CD14-positive monocyte (primary cell): ENCODE data around the gene S100B. TPM values are rescaled to one million over a fixed set of nuclear protein-coding genes. Genes with fewer than 3 reads are reported as not detected.

Source experiments
- DNase-seq, 3 donors: peaks; one replicate each; pipeline ENCODE4 v3.0.0-alpha.2; 2011 to 2022
- H2AFZ ChIP-seq: 2 replicates; pipeline ENCODE4 v1.6.0; 2012; ENCODE audit warnings: mild to moderate bottlenecking, low read depth, low read length, inconsistent platforms; ENCODE audit not compliant: insufficient read depth, poor library complexity, severe bottlenecking
- H3K27ac ChIP-seq, 2 donors: 1 replicate in 1 of 2; 2 replicates in 1 of 2; pipeline ENCODE4 v1.5.1; 2012 to 2013; ENCODE audit warnings: low read length in 2 of 2, control low read depth in 1 of 2, inconsistent platforms in 1 of 2, low read depth in 1 of 2, mild to moderate bottlenecking in 1 of 2
- H3K27me3 ChIP-seq, 2 donors: one replicate each; pipeline versions ENCODE4 v1.6.0 to v1.6.1; 2011 to 2013; ENCODE audit warnings: low read length in 2 of 2; ENCODE audit not compliant: control insufficient read depth in 2 of 2, insufficient read depth in 2 of 2
- H3K36me3 ChIP-seq, 2 donors: replicated peaks in 1 of 2; 1 replicate in 1 of 2; 2 replicates in 1 of 2; pipeline versions ENCODE4 v1.5.1 to v1.6.1; 2012 to 2013; ENCODE audit warnings: low read length in 2 of 2, control low read depth in 1 of 2, inconsistent platforms in 1 of 2, mild to moderate bottlenecking in 1 of 2; ENCODE audit not compliant: insufficient read depth in 2 of 2, control insufficient read depth in 1 of 2
- H3K4me1 ChIP-seq, 2 donors: 1 replicate in 1 of 2; 2 replicates in 1 of 2; pipeline versions ENCODE4 v1.5.1 to v1.6.1; 2012 to 2013; ENCODE audit warnings: low read length in 2 of 2, control low read depth in 1 of 2, inconsistent platforms in 1 of 2, mild to moderate bottlenecking in 1 of 2, moderate library complexity in 1 of 2; ENCODE audit not compliant: insufficient read depth in 2 of 2, control insufficient read depth in 1 of 2
- H3K4me2 ChIP-seq: replicated peaks from 2 replicates; pipeline ENCODE3; 2012; ENCODE audit warnings: low read length, moderate library complexity, mild to moderate bottlenecking; ENCODE audit not compliant: poor library complexity, severe bottlenecking; ENCODE audit errors: extremely low read depth
- H3K4me3 ChIP-seq, 3 experiments: fragments of 200-600 bp in 1 of 3; sonication (generic) in 1 of 3; replicated peaks in 1 of 3; 1 replicate in 2 of 3; 2 replicates in 1 of 3; pipeline ENCODE4 v1.5.1; 2011 to 2013; ENCODE audit warnings: low read length in 3 of 3, mild to moderate bottlenecking in 3 of 3, control low read depth in 2 of 3, low read depth in 2 of 3, inconsistent platforms in 1 of 3, moderate library complexity in 1 of 3
- H3K79me2 ChIP-seq: 2 replicates; pipeline ENCODE4 v1.6.0; 2012; ENCODE audit warnings: mild to moderate bottlenecking, control low read depth, inconsistent platforms, low read length, moderate library complexity; ENCODE audit not compliant: insufficient read depth
- H3K9ac ChIP-seq: 2 replicates; pipeline ENCODE4 v1.6.0; 2017; ENCODE audit warnings: low read length, mild to moderate bottlenecking; ENCODE audit not compliant: insufficient read depth, poor library complexity, severe bottlenecking
- H3K9me3 ChIP-seq, 2 donors: replicated peaks in 1 of 2; 1 replicate in 1 of 2; 2 replicates in 1 of 2; pipeline versions ENCODE4 v1.5.1 to v1.6.1; 2012 to 2013; ENCODE audit warnings: low read length in 2 of 2, control low read depth in 1 of 2; ENCODE audit not compliant: control insufficient read depth in 1 of 2, insufficient read depth in 1 of 2
- H4K20me1 ChIP-seq: 2 replicates; pipeline ENCODE4 v1.6.0; 2012; ENCODE audit warnings: mild to moderate bottlenecking, low read length, control low read depth, moderate library complexity; ENCODE audit not compliant: insufficient read depth
- H3K27ac Mint-ChIP-seq, 7 donors: one replicate each; pipeline ENCODE4 v1.8.0; 2020; ENCODE audit warnings: mild to moderate bottlenecking in 7 of 7, mixed read lengths in 7 of 7, moderate library complexity in 6 of 7, inconsistent platforms in 2 of 7
- H3K27me3 Mint-ChIP-seq, 3 donors: one replicate each; pipeline ENCODE4 v1.8.0; 2021 to 2022; ENCODE audit warnings: low read depth in 3 of 3, mild to moderate bottlenecking in 3 of 3, mixed read lengths in 3 of 3, moderate library complexity in 3 of 3, inconsistent platforms in 1 of 3
- H3K36me3 Mint-ChIP-seq, 2 donors: one replicate each; pipeline ENCODE4 v1.8.0; 2020; ENCODE audit warnings: mixed read lengths in 2 of 2, inconsistent platforms in 1 of 2, mild to moderate bottlenecking in 1 of 2
- H3K4me1 Mint-ChIP-seq: one replicate; pipeline ENCODE4 v1.8.0; 2020; ENCODE audit warnings: mild to moderate bottlenecking, mixed read lengths
- H3K4me3 Mint-ChIP-seq, 2 donors: one replicate each; pipeline ENCODE4 v1.8.0; 2020; ENCODE audit warnings: mild to moderate bottlenecking in 2 of 2, mixed read lengths in 2 of 2, moderate library complexity in 1 of 2
- H3K9me3 Mint-ChIP-seq, 7 donors: one replicate each; pipeline ENCODE4 v1.8.0; 2020 to 2022; ENCODE audit warnings: mixed read lengths in 7 of 7, mild to moderate bottlenecking in 6 of 7, moderate library complexity in 6 of 7, inconsistent platforms in 2 of 7
- WGBS: methylation state at CpG from one replicate; pipeline ENCODE4 v1.1.5; 2013; ENCODE audit warnings: missing lambda C conversion rate; ENCODE audit not compliant: insufficient coverage; 5-methylcytosine and 5-hydroxymethylcytosine counted together
- intact Hi-C, 2 donors: fragments of 100-400 bp; cut with micrococcal nuclease; formaldehyde crosslinking; loops; one replicate each; pipeline versions ENCODE4 v1.15.0 to v1.15.1; 2023
- polyA plus RNA-seq, 3 donors: library from polyadenylated mRNA; depleted of rRNA in 1 of 3; unstranded in 2 of 3; stranded (reverse) in 1 of 3; fragments of 300-500 nt in 2 of 3; fragments of >200 nt in 1 of 3; fragmentation: Illumina TruSeq in 2 of 3; gene quantifications; 1 replicate in 2 of 3; 2 replicates in 1 of 3; pipeline ENCODE4 v1.2.3, GENCODE V29; 2012 to 2021
- TF ChIP-seq, protein P1 (sequence below): fragments of 200-600 bp; IDR thresholded peaks from one replicate; pipeline ENCODE4 v1.8.0; 2022; ENCODE audit warnings: antibody characterized with exemption, mild to moderate bottlenecking

S100B gene
- polyA plus RNA-seq, 3 donors, result 0.59 to 1.4 (median 0.67) TPM

- TF ChIP-seq, protein P1, sequence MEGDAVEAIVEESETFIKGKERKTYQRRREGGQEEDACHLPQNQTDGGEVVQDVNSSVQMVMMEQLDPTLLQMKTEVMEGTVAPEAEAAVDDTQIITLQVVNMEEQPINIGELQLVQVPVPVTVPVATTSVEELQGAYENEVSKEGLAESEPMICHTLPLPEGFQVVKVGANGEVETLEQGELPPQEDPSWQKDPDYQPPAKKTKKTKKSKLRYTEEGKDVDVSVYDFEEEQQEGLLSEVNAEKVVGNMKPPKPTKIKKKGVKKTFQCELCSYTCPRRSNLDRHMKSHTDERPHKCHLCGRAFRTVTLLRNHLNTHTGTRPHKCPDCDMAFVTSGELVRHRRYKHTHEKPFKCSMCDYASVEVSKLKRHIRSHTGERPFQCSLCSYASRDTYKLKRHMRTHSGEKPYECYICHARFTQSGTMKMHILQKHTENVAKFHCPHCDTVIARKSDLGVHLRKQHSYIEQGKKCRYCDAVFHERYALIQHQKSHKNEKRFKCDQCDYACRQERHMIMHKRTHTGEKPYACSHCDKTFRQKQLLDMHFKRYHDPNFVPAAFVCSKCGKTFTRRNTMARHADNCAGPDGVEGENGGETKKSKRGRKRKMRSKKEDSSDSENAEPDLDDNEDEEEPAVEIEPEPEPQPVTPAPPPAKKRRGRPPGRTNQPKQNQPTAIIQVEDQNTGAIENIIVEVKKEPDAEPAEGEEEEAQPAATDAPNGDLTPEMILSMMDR, result no peak
- Mint-ChIP-seq H3K9me3 (peaks cover 0 to 9% (median 4%) of the 10 kb centered on the region in 7 donors), H3K4me3 (no peak overlapping the region), H3K4me1 (peaks cover 33% of the 10 kb centered on the region), H3K27ac (no peak overlapping the region), H3K36me3 (no peaks in the 10 kb centered on the region), H3K27me3 (peaks cover 0 to 2% (median 0%) of the 10 kb centered on the region in 3 donors)
- intact Hi-C loops, result no loop called here
- no peak for DNase-seq
- Histone ChIP-seq H3K79me2 (no peaks in the 10 kb centered on the region), H3K27me3 (no peaks in the 10 kb centered on the region), H3K4me1 (peaks cover 26 to 28% of the 10 kb centered on the region in 2 donors), H3K4me3 (no peak overlapping the region), H3K9ac (no peak overlapping the region), H2AFZ (no peak overlapping the region), H3K36me3 (no peaks in the 10 kb centered on the region), H3K27ac (no peak overlapping the region), H4K20me1 (no peaks in the 10 kb centered on the region), H3K9me3 (peaks cover 0 to 9% of the 10 kb centered on the region in 2 donors), H3K4me2 (no peak overlapping the region)
- no CpG with 5 or more reads among the region's 3 CpGs for WGBS
Measured at GRCh38 chr21:46608672-46609111, 3.8 kb upstream of the S100B start.

- Histone ChIP-seq H3K9me3 (peaks cover 0 to 9% of the 10 kb centered on the region in 2 donors), H3K36me3 (no peaks in the 10 kb centered on the region), H2AFZ (no peak overlapping the region), H4K20me1 (no peaks in the 10 kb centered on the region), H3K79me2 (no peaks in the 10 kb centered on the region), H3K9ac (no peak overlapping the region), H3K4me2 (no peak overlapping the region), H3K27me3 (no peaks in the 10 kb centered on the region), H3K4me1 (peaks cover 26 to 28% of the 10 kb centered on the region in 2 donors), H3K27ac (no peak overlapping the region), H3K4me3 (no peak overlapping the region)
- 100% methylated on average over 1 of the region's 2 CpGs for WGBS
- no peak overlapping the region for H3K4me3 Mint-ChIP-seq
- H3K27ac Mint-ChIP-seq, result peak overlapping the region in 1 of 7 donors; percentile 59
- no peaks in the 10 kb centered on the region for H3K36me3 Mint-ChIP-seq
- TF ChIP-seq, protein P1, result no peak
- peaks cover 0 to 9% (median 4%) of the 10 kb centered on the region in 7 donors for H3K9me3 Mint-ChIP-seq
- H3K4me1 Mint-ChIP-seq, result peaks cover 33% of the 10 kb centered on the region
- DNase-seq, result no peak
- H3K27me3 Mint-ChIP-seq, result peaks cover 0 to 2% (median 0%) of the 10 kb centered on the region in 3 donors
- intact Hi-C loops, result no loop called here
Measured at GRCh38 chr21:46607636-46608035, 2.8 kb upstream of the S100B start.
